Measurements from ENCODE around the gene FURIN. TPM values are rescaled to one million over a fixed set of nuclear protein-coding genes. Genes with fewer than 3 reads are reported as not detected.

FURIN gene
- total RNA-seq, 4 donors from 2014 or later = 34.4 to 72.5 (median 49.8) TPM

DNA sequence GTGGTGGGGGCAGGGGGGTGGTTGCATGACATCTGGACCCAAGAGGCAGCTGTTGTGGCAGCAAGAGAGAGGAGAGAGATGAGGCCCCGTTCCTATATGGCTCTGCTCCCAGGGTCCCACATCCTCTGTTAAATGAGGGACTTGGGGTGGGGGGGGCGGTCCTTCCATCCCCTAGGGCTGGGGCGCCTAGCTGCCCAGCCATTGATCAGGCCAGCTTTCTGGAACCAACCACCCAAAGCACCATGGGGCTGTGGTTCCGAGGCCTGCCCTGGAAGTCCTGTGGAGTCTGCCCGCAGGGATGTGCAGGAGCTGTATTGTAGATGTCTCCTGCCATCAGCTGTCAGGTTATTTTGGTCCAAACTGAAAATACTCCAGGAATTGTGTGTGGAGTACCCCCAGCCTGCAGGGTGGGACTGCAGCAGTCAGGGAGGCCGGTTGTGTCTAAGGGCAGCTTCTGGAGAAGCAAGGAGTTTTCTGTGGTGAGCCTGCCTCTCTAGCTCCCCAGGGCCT, 5.2 kb downstream of the FURIN start:
- TF ChIP-seq, protein P1, sequence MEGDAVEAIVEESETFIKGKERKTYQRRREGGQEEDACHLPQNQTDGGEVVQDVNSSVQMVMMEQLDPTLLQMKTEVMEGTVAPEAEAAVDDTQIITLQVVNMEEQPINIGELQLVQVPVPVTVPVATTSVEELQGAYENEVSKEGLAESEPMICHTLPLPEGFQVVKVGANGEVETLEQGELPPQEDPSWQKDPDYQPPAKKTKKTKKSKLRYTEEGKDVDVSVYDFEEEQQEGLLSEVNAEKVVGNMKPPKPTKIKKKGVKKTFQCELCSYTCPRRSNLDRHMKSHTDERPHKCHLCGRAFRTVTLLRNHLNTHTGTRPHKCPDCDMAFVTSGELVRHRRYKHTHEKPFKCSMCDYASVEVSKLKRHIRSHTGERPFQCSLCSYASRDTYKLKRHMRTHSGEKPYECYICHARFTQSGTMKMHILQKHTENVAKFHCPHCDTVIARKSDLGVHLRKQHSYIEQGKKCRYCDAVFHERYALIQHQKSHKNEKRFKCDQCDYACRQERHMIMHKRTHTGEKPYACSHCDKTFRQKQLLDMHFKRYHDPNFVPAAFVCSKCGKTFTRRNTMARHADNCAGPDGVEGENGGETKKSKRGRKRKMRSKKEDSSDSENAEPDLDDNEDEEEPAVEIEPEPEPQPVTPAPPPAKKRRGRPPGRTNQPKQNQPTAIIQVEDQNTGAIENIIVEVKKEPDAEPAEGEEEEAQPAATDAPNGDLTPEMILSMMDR (IDR thresholded peaks at IDR 0.05; ENCODE audit: low read depth) = no peak

GRCh38 chr15:90873998-90874605, 5.7 kb downstream of the FURIN start:
- TF ChIP-seq, protein P1 (IDR thresholded peaks at IDR 0.05; ENCODE audit: low read depth) = no peak

DNA sequence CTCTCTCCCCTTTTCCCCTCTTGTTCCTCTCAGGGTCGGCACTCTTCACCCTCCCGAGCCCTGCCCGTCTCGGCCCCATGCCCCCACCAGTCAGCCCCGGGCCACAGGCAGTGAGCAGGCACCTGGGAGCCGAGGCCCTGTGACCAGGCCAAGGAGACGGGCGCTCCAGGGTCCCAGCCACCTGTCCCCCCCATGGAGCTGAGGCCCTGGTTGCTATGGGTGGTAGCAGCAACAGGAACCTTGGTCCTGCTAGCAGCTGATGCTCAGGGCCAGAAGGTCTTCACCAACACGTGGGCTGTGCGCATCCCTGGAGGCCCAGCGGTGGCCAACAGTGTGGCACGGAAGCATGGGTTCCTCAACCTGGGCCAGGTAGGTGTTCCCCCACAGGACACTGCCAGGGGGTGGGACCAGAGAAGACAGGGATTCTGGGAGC, 7.2 kb downstream of the FURIN start:
- TF ChIP-seq, protein P1 (IDR thresholded peaks at IDR 0.05; ENCODE audit: low read depth) = no peak

GRCh38 chr15:90876046-90876445, 7.7 kb downstream of the FURIN start:
- TF ChIP-seq, protein P1 (IDR thresholded peaks at IDR 0.05; ENCODE audit: low read depth) = no peak

- TF ChIP-seq, protein P1 (IDR thresholded peaks at IDR 0.05; ENCODE audit: low read depth) = no peak
Observed at GRCh38 chr15:90876512-90877170, 8.3 kb downstream of the FURIN start.

DNA sequence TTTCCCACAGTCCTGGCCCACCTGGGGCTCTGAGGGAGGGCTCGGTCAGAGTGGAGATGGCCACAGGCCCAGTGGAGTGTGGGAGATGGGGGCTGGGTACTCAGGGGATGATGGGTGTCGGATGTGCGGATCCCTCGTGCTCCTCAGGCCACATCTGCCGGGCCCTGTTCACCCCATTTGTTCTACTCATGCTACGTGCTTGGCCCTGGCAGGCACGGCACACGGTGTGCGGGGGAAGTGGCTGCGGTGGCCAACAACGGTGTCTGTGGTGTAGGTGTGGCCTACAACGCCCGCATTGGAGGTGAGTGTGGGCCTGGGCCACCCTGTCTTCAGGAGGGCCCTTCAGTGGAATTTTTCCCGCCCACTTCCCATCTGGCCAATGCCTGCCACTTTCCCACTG, 8.9 kb downstream of the FURIN start:
- TF ChIP-seq, protein P1 (IDR thresholded peaks at IDR 0.05; ENCODE audit: low read depth) = no peak

DNA sequence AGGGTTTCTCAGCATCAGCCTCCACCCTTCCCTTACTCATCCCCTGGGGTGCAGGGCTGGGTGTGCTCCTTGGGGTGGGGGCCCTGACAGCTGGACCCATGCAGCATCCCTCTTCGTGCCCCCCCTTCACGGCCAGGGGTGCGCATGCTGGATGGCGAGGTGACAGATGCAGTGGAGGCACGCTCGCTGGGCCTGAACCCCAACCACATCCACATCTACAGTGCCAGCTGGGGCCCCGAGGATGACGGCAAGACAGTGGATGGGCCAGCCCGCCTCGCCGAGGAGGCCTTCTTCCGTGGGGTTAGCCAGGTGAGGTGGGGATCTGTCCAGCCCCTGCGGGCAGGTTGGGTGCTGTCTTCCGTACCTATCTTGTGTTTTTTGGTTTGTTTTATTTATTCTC, 9.6 kb downstream of the FURIN start:
- TF ChIP-seq, protein P1 (IDR thresholded peaks at IDR 0.05; ENCODE audit: low read depth) = no peak
